HG03095 (cell line): ENCODE measurements around the gene SNAP91.
"Not testable (repeated sequence)": the region's sequence is repeated elsewhere in the genome, so short reads cannot be mapped to it uniquely, and the experiment has no call there.

Experiments used
- ATAC-seq: cut with Tn5 transposase; IDR thresholded peaks from one replicate; pipeline ENCODE4 v1.9.1; 2021; ENCODE audit warnings: moderate library complexity; ENCODE audit not compliant: unreplicated experiment

Gene SNAP91

GRCh38 chr6:83551748-83552147 is 157.2 kb downstream of the SNAP91 start:
- not testable (repeated sequence) for ATAC-seq

GRCh38 chr6:83550482-83550881 is 158.4 kb downstream of the SNAP91 start:
- ATAC-seq: not testable (repeated sequence)

- ATAC-seq: no peak
Measured at GRCh38 chr6:83546636-83547035, 162.3 kb downstream of the SNAP91 start.

- no peak for ATAC-seq
Measured at GRCh38 chr6:83539678-83540077, 169.2 kb downstream of the SNAP91 start.

- ATAC-seq: no peak
Measured at GRCh38 chr6:83536647-83537589, 172.0 kb downstream of the SNAP91 start.

- ATAC-seq: no peak
Measured at GRCh38 chr6:83536034-83536646, 172.8 kb downstream of the SNAP91 start.

- ATAC-seq: no peak
Measured at GRCh38 chr6:83518816-83519480, 190.0 kb downstream of the SNAP91 start.

- no peak for ATAC-seq
Measured at GRCh38 chr6:83517500-83517899, 191.4 kb downstream of the SNAP91 start.

GRCh38 chr6:83514866-83515466 is 193.9 kb downstream of the SNAP91 start:
- no peak for ATAC-seq

GRCh38 chr6:83514466-83514865 is 194.4 kb downstream of the SNAP91 start:
- ATAC-seq: no peak

- ATAC-seq: peak; percentile 56
Measured at GRCh38 chr6:83511901-83512681, 196.8 kb downstream of the SNAP91 start, which contains the start of gene PRSS35. Gene PRSS35 (plus strand): TSS chr6:83512534. CDS start chr6:83523442, 10,908 bp downstream.

GRCh38 chr6:83511266-83511665 is 197.6 kb downstream of the SNAP91 start:
- no peak for ATAC-seq

GRCh38 chr6:83510791-83511190 is 198.1 kb downstream of the SNAP91 start:
- no peak for ATAC-seq

- no peak for ATAC-seq
Measured at GRCh38 chr6:83509441-83509840, 199.5 kb downstream of the SNAP91 start.

- ATAC-seq: no peak
Measured at GRCh38 chr6:83505356-83505755, 203.5 kb downstream of the SNAP91 start.
